HepG2 (cell line): ENCODE results near the gene CA12. TPM values are rescaled to one million over a fixed set of nuclear protein-coding genes. Genes with fewer than 3 reads are reported as not detected.
A peak's percentile ranks its signal among the peaks of the same experiment; 100 is the strongest.

Experiments
- ATAC-seq: fragments of 200-7000 bp; cut with Tn5 transposase; 3 replicates; pipeline ENCODE4 v1.9.1; 2020; ENCODE audit warnings: mild to moderate bottlenecking, moderate library complexity
- BruUV-seq: library from RNA; stranded (reverse); fragments of 400-500 nt; replicated peaks from 2 replicates; lab custom pipeline; 2021; lab: Mats Ljungman, UMichigan
- CTCF ChIA-PET: fragments of 300-600 bp; formaldehyde crosslinking; extraction: SDS; loops from one replicate; lab custom pipeline; 2021; ENCODE audit warnings: low total read pairs, inconsistent platforms, low intra/inter-chr PET ratio; lab: Yijun Ruan, JAX
- POLR2A ChIA-PET: fragments of 350-600 bp; sonication (Branson Sonifier 250); formaldehyde crosslinking; loops from one replicate; lab custom pipeline; 2020; ENCODE audit warnings: antibody characterized with exemption, inconsistent platforms; lab: Yijun Ruan, JAX
- DNase-seq: peaks from one replicate; pipeline ENCODE4 v3.0.0-alpha.2; 2015; ENCODE audit warnings: low spot score
- FAIRE-seq: peaks from 3 replicates; lab custom pipeline; 2011; peaks lifted over from hg19 to GRCh38; lab: Jason Lieb, UNC
- H2AFZ ChIP-seq: one replicate; pipeline ENCODE4 v1.6.1; 2011; ENCODE audit warnings: low read length, inconsistent platforms
- H3K27ac ChIP-seq: fragments of 300-600 bp; 3 replicates; pipeline ENCODE4 v1.8.0; 2011; ENCODE audit warnings: mixed run types, mild to moderate bottlenecking, mixed read lengths, low read length, inconsistent platforms; ENCODE audit not compliant: insufficient read depth; ENCODE audit errors: extremely low read length
- H3K27me3 ChIP-seq, 2 experiments: fragments of 200-600 bp in 1 of 2; 2 replicates in 1 of 2; 3 replicates in 1 of 2; pipeline versions ENCODE4 v1.6.0 to v1.8.0; 2011; ENCODE audit warnings: low read length in 2 of 2, mild to moderate bottlenecking in 2 of 2, moderate library complexity in 2 of 2, inconsistent platforms in 1 of 2; ENCODE audit not compliant: insufficient read depth in 2 of 2, control insufficient read depth in 1 of 2
- H3K36me3 ChIP-seq, 2 experiments: fragments of 200-600 bp in 1 of 2; replicated peaks in 1 of 2; 2 replicates in 1 of 2; 3 replicates in 1 of 2; pipeline versions ENCODE4 v1.5.1 to v1.8.0; 2011; ENCODE audit warnings: low read length in 2 of 2, inconsistent platforms in 1 of 2; ENCODE audit not compliant: insufficient read depth in 2 of 2, control insufficient read depth in 1 of 2
- H3K4me1 ChIP-seq: 2 replicates; pipeline ENCODE4 v1.5.1; 2012; ENCODE audit warnings: low read length, inconsistent platforms; ENCODE audit not compliant: insufficient read depth
- H3K4me2 ChIP-seq: 2 replicates; pipeline ENCODE4 v1.6.0; 2011; ENCODE audit warnings: low read depth, low read length, inconsistent platforms
- H3K4me3 ChIP-seq, 3 experiments: fragments of 200-600 bp in 1 of 3; sonication (generic), shearing (Covaris generic) in 1 of 3; replicated peaks in 1 of 3; 2 replicates each; pipeline ENCODE4 v1.5.1; 2011 to 2016; ENCODE audit warnings: low read length in 3 of 3, inconsistent platforms in 2 of 3, low read depth in 2 of 3, mild to moderate bottlenecking in 2 of 3, control low read depth in 1 of 3, mixed read lengths in 1 of 3; ENCODE audit not compliant: insufficient read depth in 1 of 3
- H3K79me2 ChIP-seq: one replicate; pipeline ENCODE4 v1.6.1; 2011; ENCODE audit warnings: low read length, inconsistent platforms; ENCODE audit not compliant: insufficient read depth
- H3K9ac ChIP-seq: 2 replicates; pipeline ENCODE4 v1.6.0; 2011; ENCODE audit warnings: mild to moderate bottlenecking, low read depth, low read length, inconsistent platforms; ENCODE audit not compliant: insufficient read depth
- H3K9me3 ChIP-seq: 2 replicates; pipeline ENCODE4 v1.5.1; 2012; ENCODE audit warnings: mild to moderate bottlenecking, low read length
- H4K20me1 ChIP-seq: 2 replicates; pipeline ENCODE4 v1.6.0; 2011; ENCODE audit warnings: inconsistent platforms, mild to moderate bottlenecking, low read length, moderate library complexity; ENCODE audit not compliant: insufficient read depth
- CEBPB ChIP-seq: IDR thresholded peaks from 2 replicates; pipeline ENCODE4 v1.6.1; 2011; ENCODE audit warnings: low read depth, low read length, improper control_type of control experiment, borderline replicate concordance
- EED ChIP-seq: sonication (generic); formaldehyde crosslinking; IDR thresholded peaks from 2 replicates; pipeline ENCODE4 v1.5.0; 2020; ENCODE audit warnings: mild to moderate bottlenecking, missing genetic modification reagents
- HNRNPLL ChIP-seq: fragments of 200-400 bp; formaldehyde crosslinking; IDR thresholded peaks from 2 replicates; pipeline ENCODE4 v1.6.1; 2017; ENCODE audit warnings: mild to moderate bottlenecking, low read depth, low read length; ENCODE audit not compliant: poor library complexity, severe bottlenecking
- MAFG ChIP-seq: sonication (generic); formaldehyde crosslinking; IDR thresholded peaks from 2 replicates; pipeline ENCODE4 v1.5.1; 2020; ENCODE audit warnings: mild to moderate bottlenecking, missing genetic modification reagents
- NFE2 ChIP-seq: sonication (generic); formaldehyde crosslinking; IDR thresholded peaks from 2 replicates; pipeline ENCODE4 v1.4.0; 2020; ENCODE audit warnings: missing genetic modification reagents
- PAX8 ChIP-seq: sonication (generic); formaldehyde crosslinking; IDR thresholded peaks from 2 replicates; pipeline ENCODE4 v1.8.0; 2022; ENCODE audit warnings: mild to moderate bottlenecking, missing genetic modification reagents, borderline replicate concordance
- RELA ChIP-seq: sonication (generic); formaldehyde crosslinking; IDR thresholded peaks from 2 replicates; pipeline ENCODE4 v1.4.0; 2020; ENCODE audit warnings: missing genetic modification reagents
- THAP8 ChIP-seq: sonication (generic); formaldehyde crosslinking; IDR thresholded peaks from 2 replicates; pipeline ENCODE4 v1.5.1; 2020; ENCODE audit warnings: missing genetic modification reagents, mild to moderate bottlenecking, borderline replicate concordance
- ZFP36L2 ChIP-seq: sonication (generic); formaldehyde crosslinking; IDR thresholded peaks from 2 replicates; pipeline ENCODE4 v1.4.0; 2020; ENCODE audit warnings: missing genetic modification reagents
- ZNF180 ChIP-seq: sonication (generic); formaldehyde crosslinking; IDR thresholded peaks from 2 replicates; pipeline ENCODE4 v1.4.0; 2020; ENCODE audit warnings: low read depth, missing genetic modification reagents, borderline replicate concordance
- ZNF292 ChIP-seq: sonication (generic); formaldehyde crosslinking; IDR thresholded peaks from 2 replicates; pipeline ENCODE4 v1.8.1; 2022; ENCODE audit warnings: mild to moderate bottlenecking, low read depth, missing genetic modification reagents, borderline replicate concordance
- ZNF687 ChIP-seq: sonication (generic); formaldehyde crosslinking; IDR thresholded peaks from 2 replicates; pipeline ENCODE4 v1.5.1; 2020; ENCODE audit warnings: mild to moderate bottlenecking, missing genetic modification reagents, moderate library complexity
- ZNF737 ChIP-seq: sonication (generic); formaldehyde crosslinking; IDR thresholded peaks from 2 replicates; pipeline ENCODE4 v1.5.0; 2020; ENCODE audit warnings: missing genetic modification reagents, mild to moderate bottlenecking, borderline replicate concordance
- WGBS: methylation state at CpG from one replicate; pipeline ENCODE4 v1.1.6; 2017; ENCODE audit warnings: low lambda C conversion rate; 5-methylcytosine and 5-hydroxymethylcytosine counted together
- in situ Hi-C: cut with HindIII; loops from 2 replicates; pipeline ENCODE4 v1.10.0; 2017; ENCODE audit warnings: low pct_unique_long_range_greater_than_20kb; ENCODE audit not compliant: extremely low pct_ligation_motif_present
- intact Hi-C: fragments of 100-400 bp; cut with micrococcal nuclease; formaldehyde crosslinking; loops from one replicate; pipeline ENCODE4 v1.10.0; 2022; ENCODE audit not compliant: unreplicated experiment
- polyA plus RNA-seq, 8 experiments: library from polyadenylated mRNA; depleted of rRNA in 3 of 8; stranded (reverse) in 7 of 8; unstranded in 1 of 8; fragments of >200 nt; fragmentation: Illumina TruSeq in 4 of 8; extraction: Trizol in 4 of 8; gene quantifications; 2 replicates each; pipeline versions ENCODE4 v1.2.1 to v1.2.3, GENCODE V29; 2011 to 2016; ENCODE audit warnings: low read depth in 4 of 8, missing spikeins in 1 of 8, mixed read lengths in 1 of 8; ENCODE audit not compliant: insufficient read depth in 1 of 8
- total RNA-seq, 5 experiments: library from RNA; depleted of rRNA; stranded (reverse); fragments of >200 nt; fragmentation: Illumina TruSeq; extraction: Trizol; gene quantifications; 2 replicates each; pipeline ENCODE4 v1.2.3, GENCODE V29; 2016; ENCODE audit warnings: low read depth in 1 of 5
- TF ChIP-seq, protein P1 (sequence below): sonication (generic); formaldehyde crosslinking; IDR thresholded peaks from 2 replicates; pipeline ENCODE4 v1.4.0; 2020; ENCODE audit warnings: missing genetic modification reagents, borderline replicate concordance
- TF ChIP-seq, protein P2 (sequence below): sonication (generic); formaldehyde crosslinking; IDR thresholded peaks from 2 replicates; pipeline ENCODE4 v1.5.0; 2020; ENCODE audit warnings: missing genetic modification reagents

CA12 gene
- total and polyA plus RNA-seq, 2 of the 13 experiments (the other 11 are each of a cell fraction or from before 2014, with no cell fraction given): 0.07 to 0.20 TPM

DNA sequence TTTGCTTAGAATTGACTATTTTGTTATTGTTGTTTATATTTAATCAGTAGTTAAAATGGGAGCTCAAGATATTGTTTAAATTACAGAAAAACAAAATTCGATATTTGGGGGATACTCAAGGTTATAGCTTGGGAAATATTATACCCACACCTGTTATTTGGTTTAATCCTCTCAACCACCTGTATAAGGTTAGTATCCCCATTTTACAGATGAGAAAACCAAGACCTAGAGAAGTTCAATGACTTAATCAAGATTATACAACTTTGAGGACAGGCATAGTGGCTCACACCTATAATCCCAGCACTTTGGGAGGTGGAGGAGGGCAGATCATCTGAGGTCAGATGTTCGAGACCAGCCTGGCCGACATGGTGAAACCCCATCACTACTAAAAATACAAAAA is 39.8 kb upstream of the CA12 start (continued):
- TF ChIP-seq PAX8 (CRISPR knock-in tag) (no peak), HNRNPLL (no peak), CEBPB (no peak), ZNF292 (no peak), EED (no peak), ZNF180 (CRISPR knock-in tag) (no peak)

- CTCF ChIA-PET: no interaction called here
- peak overlapping the region; percentile 53 for H3K4me2 ChIP-seq
- DNase-seq: no peak
- TF ChIP-seq ZNF737 (CRISPR knock-in tag): no peak
- 0 out of 2 replicates have a peak, but pooled peaks have one; percentile 44 for TF ChIP-seq MAFG (CRISPR knock-in tag)
- TF ChIP-seq, protein P1, sequence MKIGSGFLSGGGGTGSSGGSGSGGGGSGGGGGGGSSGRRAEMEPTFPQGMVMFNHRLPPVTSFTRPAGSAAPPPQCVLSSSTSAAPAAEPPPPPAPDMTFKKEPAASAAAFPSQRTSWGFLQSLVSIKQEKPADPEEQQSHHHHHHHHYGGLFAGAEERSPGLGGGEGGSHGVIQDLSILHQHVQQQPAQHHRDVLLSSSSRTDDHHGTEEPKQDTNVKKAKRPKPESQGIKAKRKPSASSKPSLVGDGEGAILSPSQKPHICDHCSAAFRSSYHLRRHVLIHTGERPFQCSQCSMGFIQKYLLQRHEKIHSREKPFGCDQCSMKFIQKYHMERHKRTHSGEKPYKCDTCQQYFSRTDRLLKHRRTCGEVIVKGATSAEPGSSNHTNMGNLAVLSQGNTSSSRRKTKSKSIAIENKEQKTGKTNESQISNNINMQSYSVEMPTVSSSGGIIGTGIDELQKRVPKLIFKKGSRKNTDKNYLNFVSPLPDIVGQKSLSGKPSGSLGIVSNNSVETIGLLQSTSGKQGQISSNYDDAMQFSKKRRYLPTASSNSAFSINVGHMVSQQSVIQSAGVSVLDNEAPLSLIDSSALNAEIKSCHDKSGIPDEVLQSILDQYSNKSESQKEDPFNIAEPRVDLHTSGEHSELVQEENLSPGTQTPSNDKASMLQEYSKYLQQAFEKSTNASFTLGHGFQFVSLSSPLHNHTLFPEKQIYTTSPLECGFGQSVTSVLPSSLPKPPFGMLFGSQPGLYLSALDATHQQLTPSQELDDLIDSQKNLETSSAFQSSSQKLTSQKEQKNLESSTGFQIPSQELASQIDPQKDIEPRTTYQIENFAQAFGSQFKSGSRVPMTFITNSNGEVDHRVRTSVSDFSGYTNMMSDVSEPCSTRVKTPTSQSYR (CRISPR knock-in tag): no peak
- TF ChIP-seq RELA: no peak
- peak; percentile 77; the same call in 1 of the 2 replicates for TF ChIP-seq NFE2 (CRISPR knock-in tag)
- TF ChIP-seq THAP8 (CRISPR knock-in tag): no peak
- TF ChIP-seq ZFP36L2: no peak
- TF ChIP-seq, protein P2, sequence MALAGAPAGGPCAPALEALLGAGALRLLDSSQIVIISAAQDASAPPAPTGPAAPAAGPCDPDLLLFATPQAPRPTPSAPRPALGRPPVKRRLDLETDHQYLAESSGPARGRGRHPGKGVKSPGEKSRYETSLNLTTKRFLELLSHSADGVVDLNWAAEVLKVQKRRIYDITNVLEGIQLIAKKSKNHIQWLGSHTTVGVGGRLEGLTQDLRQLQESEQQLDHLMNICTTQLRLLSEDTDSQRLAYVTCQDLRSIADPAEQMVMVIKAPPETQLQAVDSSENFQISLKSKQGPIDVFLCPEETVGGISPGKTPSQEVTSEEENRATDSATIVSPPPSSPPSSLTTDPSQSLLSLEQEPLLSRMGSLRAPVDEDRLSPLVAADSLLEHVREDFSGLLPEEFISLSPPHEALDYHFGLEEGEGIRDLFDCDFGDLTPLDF (CRISPR knock-in tag): no peak
- TF ChIP-seq ZNF687 (CRISPR knock-in tag): no peak
Measured at GRCh38 chr15:63420333-63420747, 38.7 kb upstream of the CA12 start.

More at GRCh38 chr15:63420333-63420747, 38.7 kb upstream of the CA12 start:
- POLR2A ChIA-PET: no interaction called here
- Histone ChIP-seq H3K79me2 (no peaks in the 10 kb centered on the region), H3K27ac (no peak overlapping the region), H3K36me3 (no peaks in the 10 kb centered on the region), H3K9me3 (no peaks in the 10 kb centered on the region), H2AFZ (peak overlapping the region; percentile 76), H3K4me3 (no peak overlapping the region), H3K27me3 (no peaks in the 10 kb centered on the region; a peak in 1 of 5 replicates), H3K4me1 (peaks cover 9% of the 10 kb centered on the region; the same call in 1 of the 2 replicates), H4K20me1 (no peaks in the 10 kb centered on the region), H3K9ac (no peak overlapping the region)
- in situ Hi-C loops: loop anchor here (25.0 kb wide), 2 partner anchors 258 to 633 kb away; partner anchors contain the start of gene RPS27L
- peak; percentile 75 for ATAC-seq
- peak; percentile 15 for FAIRE-seq
- intact Hi-C loops: no loop called here
- BruUV-seq: no TSS peak
- WGBS: 20% methylated on average over 5 of the region's 5 CpGs
